HepG2 (cell line): ENCODE data around the gene TOMM7. TPM values are rescaled to one million over a fixed set of nuclear protein-coding genes. Genes with fewer than 3 reads are reported as not detected.
A peak's percentile ranks its signal among the peaks of the same experiment; 100 is the strongest.

ENCODE experiments used
- ASH2L ChIP-seq: fragments of 300-600, 200-600 bp; sonication (generic); IDR thresholded peaks from 2 replicates; pipeline ENCODE4 v1.7.0; 2017; ENCODE audit warnings: low read depth, mild to moderate bottlenecking, moderate library complexity, mixed read lengths, low read length; ENCODE audit not compliant: insufficient read length
- ERF ChIP-seq: IDR thresholded peaks from 2 replicates; pipeline ENCODE4 v1.6.1; 2018; ENCODE audit warnings: missing biosample characterization, missing genetic modification reagents
- KAT7 ChIP-seq: IDR thresholded peaks from 2 replicates; pipeline ENCODE4 v1.6.1; 2018; ENCODE audit warnings: borderline replicate concordance, missing compliant biosample characterization
- KDM2A ChIP-seq: sonication (generic); formaldehyde crosslinking; IDR thresholded peaks from 2 replicates; pipeline ENCODE4 v1.4.0; 2020; ENCODE audit warnings: low read depth, missing genetic modification reagents, borderline replicate concordance
- KMT2A ChIP-seq: sonication (generic); formaldehyde crosslinking; IDR thresholded peaks from 2 replicates; pipeline ENCODE4 v1.4.0; 2020; ENCODE audit warnings: missing genetic modification reagents
- MTERF4 ChIP-seq: sonication (generic); formaldehyde crosslinking; IDR thresholded peaks from 2 replicates; pipeline ENCODE4 v1.8.0; 2023; ENCODE audit warnings: mild to moderate bottlenecking, missing genetic modification reagents
- NAIF1 ChIP-seq: sonication (generic); formaldehyde crosslinking; IDR thresholded peaks from 2 replicates; pipeline ENCODE4 v1.5.0; 2020; ENCODE audit warnings: mild to moderate bottlenecking, missing genetic modification reagents, borderline replicate concordance
- NCOR1 ChIP-seq: fragments of 200-600 bp; sonication (generic); IDR thresholded peaks from 2 replicates; pipeline ENCODE4 v1.7.0; 2017; ENCODE audit warnings: antibody characterized with exemption, low read length, borderline replicate concordance
- NRL ChIP-seq: sonication (generic); formaldehyde crosslinking; IDR thresholded peaks from 2 replicates; pipeline ENCODE4 v1.5.0; 2020; ENCODE audit warnings: missing genetic modification reagents, mild to moderate bottlenecking, moderate library complexity, borderline replicate concordance
- PHF21A ChIP-seq: sonication (generic); formaldehyde crosslinking; IDR thresholded peaks from 2 replicates; pipeline ENCODE4 v1.5.0; 2020; ENCODE audit warnings: mild to moderate bottlenecking, missing genetic modification reagents
- POGK ChIP-seq: sonication (generic); formaldehyde crosslinking; conservative IDR thresholded peaks from 2 replicates; pipeline ENCODE4 v1.8.0; 2022; ENCODE audit warnings: mild to moderate bottlenecking, moderate library complexity, missing genetic modification reagents
- PPARG ChIP-seq: conservative IDR thresholded peaks from 2 replicates; pipeline ENCODE4 v1.6.1; 2016; ENCODE audit warnings: missing biosample characterization, missing genetic modification reagents
- RARA ChIP-seq: IDR thresholded peaks from 2 replicates; pipeline ENCODE4 v1.6.1; 2016; ENCODE audit warnings: missing genetic modification reagents, missing compliant biosample characterization
- SRSF4 ChIP-seq: fragments of 200-400 bp; formaldehyde crosslinking; IDR thresholded peaks from one replicate; pipeline ENCODE4 v1.6.1; 2018; ENCODE audit warnings: mild to moderate bottlenecking, low read depth, low read length, moderate library complexity; ENCODE audit not compliant: poor library complexity, severe bottlenecking
- ZBTB10 ChIP-seq: sonication (generic); formaldehyde crosslinking; IDR thresholded peaks from 2 replicates; pipeline ENCODE4 v1.4.0; 2020; ENCODE audit warnings: missing genetic modification reagents, borderline replicate concordance
- ZFP91 ChIP-seq: sonication (generic); formaldehyde crosslinking; IDR thresholded peaks from 2 replicates; pipeline ENCODE4 v1.9.0; 2022; ENCODE audit warnings: missing genetic modification reagents, mild to moderate bottlenecking, borderline replicate concordance
- ZNF354B ChIP-seq: sonication (generic); formaldehyde crosslinking; IDR thresholded peaks from 2 replicates; pipeline ENCODE4 v1.8.0; 2022; ENCODE audit warnings: mild to moderate bottlenecking, missing genetic modification reagents
- ZNF570 ChIP-seq: sonication (generic); formaldehyde crosslinking; IDR thresholded peaks from 2 replicates; pipeline ENCODE4 v1.4.0; 2020; ENCODE audit warnings: mild to moderate bottlenecking, missing genetic modification reagents, borderline replicate concordance
- ZNF670 ChIP-seq: sonication (generic); formaldehyde crosslinking; IDR thresholded peaks from 2 replicates; pipeline ENCODE4 v1.8.0; 2022; ENCODE audit warnings: mild to moderate bottlenecking, missing genetic modification reagents, borderline replicate concordance
- ZNF678 ChIP-seq: sonication (generic); formaldehyde crosslinking; IDR thresholded peaks from 2 replicates; pipeline ENCODE4 v1.4.0; 2020; ENCODE audit warnings: mild to moderate bottlenecking, missing genetic modification reagents
- ZNF761 ChIP-seq: sonication (generic); formaldehyde crosslinking; conservative IDR thresholded peaks from 2 replicates; pipeline ENCODE4 v1.4.0; 2020; ENCODE audit warnings: mild to moderate bottlenecking, missing genetic modification reagents
- polyA plus RNA-seq, 8 experiments: library from polyadenylated mRNA; depleted of rRNA in 3 of 8; stranded (reverse) in 7 of 8; unstranded in 1 of 8; fragments of >200 nt; fragmentation: Illumina TruSeq in 4 of 8; extraction: Trizol in 4 of 8; gene quantifications; 2 replicates each; pipeline versions ENCODE4 v1.2.1 to v1.2.3, GENCODE V29; 2011 to 2016; ENCODE audit warnings: low read depth in 4 of 8, missing spikeins in 1 of 8, mixed read lengths in 1 of 8; ENCODE audit not compliant: insufficient read depth in 1 of 8
- total RNA-seq, 5 experiments: library from RNA; depleted of rRNA; stranded (reverse); fragments of >200 nt; fragmentation: Illumina TruSeq; extraction: Trizol; gene quantifications; 2 replicates each; pipeline ENCODE4 v1.2.3, GENCODE V29; 2016; ENCODE audit warnings: low read depth in 1 of 5

Gene TOMM7
- total and polyA plus RNA-seq, 2 of the 13 experiments (the other 11 are each of a cell fraction or from before 2014, with no cell fraction given): 251 to 369 TPM

GRCh38 chr7:22854158-22855048 lies 31.8 kb upstream of the TOMM7 start (continued):
- TF ChIP-seq NAIF1 (CRISPR knock-in tag): peak; percentile 57; the same call in 1 of the 2 replicates
- TF ChIP-seq ERF (CRISPR knock-in tag): peak; percentile 28; the same call in 1 of the 2 replicates
- TF ChIP-seq NRL (CRISPR knock-in tag): peak; percentile 53; the same call in 1 of the 2 replicates
- TF ChIP-seq KAT7 (CRISPR knock-in tag): no peak
- peak; percentile 50; the same call in 1 of the 2 replicates for TF ChIP-seq PPARG
- peak; percentile 68 for TF ChIP-seq ASH2L
- TF ChIP-seq ZNF678: 0 out of 2 replicates have a peak, but pooled peaks have one; percentile 24
- TF ChIP-seq MTERF4 (CRISPR knock-in tag): 0 out of 2 replicates have a peak, but pooled peaks have one; percentile 55
- peak; percentile 51 for TF ChIP-seq SRSF4
- peak; percentile 82 for TF ChIP-seq POGK (CRISPR knock-in tag)
- TF ChIP-seq ZNF354B: no peak
- peak; percentile 79; the same call in 1 of the 2 replicates for TF ChIP-seq KMT2A (CRISPR knock-in tag)
- peak; percentile 92 for TF ChIP-seq ZNF761 (CRISPR knock-in tag)
- peak; percentile 82 for TF ChIP-seq ZFP91 (CRISPR knock-in tag)
- TF ChIP-seq ZNF670 (CRISPR knock-in tag): peak; percentile 72; the same call in 1 of the 2 replicates
- TF ChIP-seq KDM2A (CRISPR knock-in tag): peak; percentile 82
- TF ChIP-seq ZBTB10: peak; percentile 61; the same call in 1 of the 2 replicates
- peak; percentile 66 for TF ChIP-seq PHF21A
- 0 out of 2 replicates have a peak, but pooled peaks have one; percentile 42 for TF ChIP-seq ZNF570 (CRISPR knock-in tag)
- TF ChIP-seq RARA: 0 out of 2 replicates have a peak, but pooled peaks have one; percentile 8
- no peak for TF ChIP-seq NCOR1
